ENCODE results near the gene PTPRK.

DNA sequence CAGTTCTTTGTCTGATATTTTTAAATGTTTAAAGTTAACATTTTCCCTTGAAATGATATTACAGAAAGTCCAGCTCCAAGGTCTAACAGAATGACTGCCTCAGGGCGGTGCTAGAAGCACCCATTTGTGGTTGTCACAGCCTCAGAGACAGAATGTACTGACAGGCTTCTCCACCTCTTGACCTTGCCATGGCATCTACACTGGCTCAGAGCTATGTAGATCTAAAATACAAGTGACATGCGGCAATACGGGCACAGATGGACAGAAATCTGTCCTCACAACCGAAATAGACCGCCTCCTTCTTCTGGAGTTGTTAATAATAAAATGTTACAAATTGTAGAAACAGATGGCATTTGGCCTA lies 452.3 kb downstream of the PTPRK start:
- TF ChIP-seq, protein P1, sequence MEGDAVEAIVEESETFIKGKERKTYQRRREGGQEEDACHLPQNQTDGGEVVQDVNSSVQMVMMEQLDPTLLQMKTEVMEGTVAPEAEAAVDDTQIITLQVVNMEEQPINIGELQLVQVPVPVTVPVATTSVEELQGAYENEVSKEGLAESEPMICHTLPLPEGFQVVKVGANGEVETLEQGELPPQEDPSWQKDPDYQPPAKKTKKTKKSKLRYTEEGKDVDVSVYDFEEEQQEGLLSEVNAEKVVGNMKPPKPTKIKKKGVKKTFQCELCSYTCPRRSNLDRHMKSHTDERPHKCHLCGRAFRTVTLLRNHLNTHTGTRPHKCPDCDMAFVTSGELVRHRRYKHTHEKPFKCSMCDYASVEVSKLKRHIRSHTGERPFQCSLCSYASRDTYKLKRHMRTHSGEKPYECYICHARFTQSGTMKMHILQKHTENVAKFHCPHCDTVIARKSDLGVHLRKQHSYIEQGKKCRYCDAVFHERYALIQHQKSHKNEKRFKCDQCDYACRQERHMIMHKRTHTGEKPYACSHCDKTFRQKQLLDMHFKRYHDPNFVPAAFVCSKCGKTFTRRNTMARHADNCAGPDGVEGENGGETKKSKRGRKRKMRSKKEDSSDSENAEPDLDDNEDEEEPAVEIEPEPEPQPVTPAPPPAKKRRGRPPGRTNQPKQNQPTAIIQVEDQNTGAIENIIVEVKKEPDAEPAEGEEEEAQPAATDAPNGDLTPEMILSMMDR (IDR thresholded peaks at IDR 0.05; ENCODE audit: low read length) = no peak
- TF ChIP-seq EZH2 (IDR thresholded peaks at IDR 0.05; ENCODE audit: borderline replicate concordance, low read length) = no peak
